HS-5 (cell line): ENCODE data around the gene PXYLP1.

Source experiments
- DNase-seq: peaks from one replicate; pipeline ENCODE4 v3.0.0-alpha.2; 2012; ENCODE audit warnings: low read depth

PXYLP1 gene

GRCh38 chr3:141229132-141229531, 2.5 kb upstream of the PXYLP1 start:
- no peak for DNase-seq

- DNase-seq: no peak
These were observed 1.3 kb upstream of the PXYLP1 start for GRCh38 chr3:141230293-141230692.

GRCh38 chr3:141231952-141232823, 563 bp downstream of the PXYLP1 start:
- DNase-seq: no peak

- no peak for DNase-seq
These were observed 2.0 kb downstream of the PXYLP1 start for GRCh38 chr3:141233457-141234161.

GRCh38 chr3:141234283-141234682, 2.7 kb downstream of the PXYLP1 start:
- DNase-seq: no peak

GRCh38 chr3:141235661-141236171, 4.1 kb downstream of the PXYLP1 start:
- DNase-seq: no peak

- no peak for DNase-seq
These were observed 4.7 kb downstream of the PXYLP1 start for GRCh38 chr3:141236361-141236760.

GRCh38 chr3:141237701-141238521, 6.3 kb downstream of the PXYLP1 start:
- DNase-seq: no peak

- DNase-seq: no peak
These were observed 8.1 kb downstream of the PXYLP1 start for GRCh38 chr3:141239511-141240281.

GRCh38 chr3:141240286-141240685, 8.7 kb downstream of the PXYLP1 start:
- no peak for DNase-seq

- no peak for DNase-seq
These were observed 9.3 kb downstream of the PXYLP1 start for GRCh38 chr3:141240687-141241615.

- no peak for DNase-seq
These were observed 10.2 kb downstream of the PXYLP1 start for GRCh38 chr3:141241616-141242376.

- DNase-seq: no peak
These were observed 10.9 kb downstream of the PXYLP1 start for GRCh38 chr3:141242377-141243092.

GRCh38 chr3:141243271-141243707, 11.7 kb downstream of the PXYLP1 start:
- no peak for DNase-seq

GRCh38 chr3:141246224-141246957, 14.8 kb downstream of the PXYLP1 start:
- no peak for DNase-seq

GRCh38 chr3:141246958-141247301, 15.3 kb downstream of the PXYLP1 start:
- no peak for DNase-seq

- DNase-seq: no peak
These were observed 16.4 kb downstream of the PXYLP1 start for GRCh38 chr3:141248064-141248463.

- no peak for DNase-seq
These were observed 17.4 kb downstream of the PXYLP1 start for GRCh38 chr3:141249041-141249440.
